Peyer's patch (tissue), 4 donors: ENCODE results near the gene GTPBP8.

Source experiments
- POLR2A ChIP-seq, 2 donors: fragments of 450-650 bp; IDR thresholded peaks; one replicate each; pipeline ENCODE4 v1.5.1; 2017; ENCODE audit warnings: antibody characterized with exemption in 2 of 2, mild to moderate bottlenecking in 2 of 2, moderate library complexity in 2 of 2
- TF ChIP-seq, protein P1 (sequence below), 6 experiments: fragments of 450-650 bp in 4 of 6; fragments of 200-600 bp in 2 of 6; sonication (generic) in 1 of 6; IDR thresholded peaks; one replicate each; pipeline ENCODE4 v1.5.1; 2017 to 2019; ENCODE audit warnings: antibody characterized with exemption in 6 of 6, mild to moderate bottlenecking in 3 of 6, moderate library complexity in 1 of 6

DNA sequence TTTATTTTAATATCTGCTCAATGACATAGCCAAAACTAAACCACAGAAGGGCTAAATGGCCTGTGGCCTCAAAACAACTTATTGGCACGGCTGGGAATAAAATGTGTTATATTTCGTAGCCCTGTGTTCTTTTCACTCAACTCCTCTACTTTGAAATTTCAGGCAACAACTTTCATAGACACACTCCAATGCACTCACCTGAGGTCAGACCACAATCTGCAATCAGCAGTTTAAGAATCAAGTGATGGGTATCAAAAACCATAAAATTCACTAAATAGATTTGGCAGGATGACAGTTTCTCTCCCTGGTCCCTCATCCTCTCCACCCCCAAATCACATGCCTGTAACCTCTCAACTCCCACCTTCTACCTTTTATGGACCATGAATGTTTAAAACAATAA lies 13.8 kb upstream of the GTPBP8 start:
- TF ChIP-seq, protein P1, sequence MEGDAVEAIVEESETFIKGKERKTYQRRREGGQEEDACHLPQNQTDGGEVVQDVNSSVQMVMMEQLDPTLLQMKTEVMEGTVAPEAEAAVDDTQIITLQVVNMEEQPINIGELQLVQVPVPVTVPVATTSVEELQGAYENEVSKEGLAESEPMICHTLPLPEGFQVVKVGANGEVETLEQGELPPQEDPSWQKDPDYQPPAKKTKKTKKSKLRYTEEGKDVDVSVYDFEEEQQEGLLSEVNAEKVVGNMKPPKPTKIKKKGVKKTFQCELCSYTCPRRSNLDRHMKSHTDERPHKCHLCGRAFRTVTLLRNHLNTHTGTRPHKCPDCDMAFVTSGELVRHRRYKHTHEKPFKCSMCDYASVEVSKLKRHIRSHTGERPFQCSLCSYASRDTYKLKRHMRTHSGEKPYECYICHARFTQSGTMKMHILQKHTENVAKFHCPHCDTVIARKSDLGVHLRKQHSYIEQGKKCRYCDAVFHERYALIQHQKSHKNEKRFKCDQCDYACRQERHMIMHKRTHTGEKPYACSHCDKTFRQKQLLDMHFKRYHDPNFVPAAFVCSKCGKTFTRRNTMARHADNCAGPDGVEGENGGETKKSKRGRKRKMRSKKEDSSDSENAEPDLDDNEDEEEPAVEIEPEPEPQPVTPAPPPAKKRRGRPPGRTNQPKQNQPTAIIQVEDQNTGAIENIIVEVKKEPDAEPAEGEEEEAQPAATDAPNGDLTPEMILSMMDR (IDR thresholded peaks at IDR 0.05) = no peak
- no peak for TF ChIP-seq POLR2A (IDR thresholded peaks at IDR 0.05)
